Testis (tissue), 2 donors: Measurements from ENCODE around the gene SIAH2.

ENCODE experiments used
- POLR2A ChIP-seq: fragments of 450-650 bp; IDR thresholded peaks from one replicate; pipeline ENCODE4 v1.6.1; 2017; ENCODE audit warnings: antibody characterized with exemption, mild to moderate bottlenecking, moderate library complexity
- TF ChIP-seq, protein P1 (sequence below), 3 experiments: fragments of 450-650 bp in 2 of 3; fragments of 200-600 bp in 1 of 3; sonication (generic) in 1 of 3; IDR thresholded peaks; one replicate each; pipeline ENCODE4 v1.5.1; 2016 to 2019; ENCODE audit warnings: antibody characterized with exemption in 3 of 3, mild to moderate bottlenecking in 2 of 3, moderate library complexity in 1 of 3

DNA sequence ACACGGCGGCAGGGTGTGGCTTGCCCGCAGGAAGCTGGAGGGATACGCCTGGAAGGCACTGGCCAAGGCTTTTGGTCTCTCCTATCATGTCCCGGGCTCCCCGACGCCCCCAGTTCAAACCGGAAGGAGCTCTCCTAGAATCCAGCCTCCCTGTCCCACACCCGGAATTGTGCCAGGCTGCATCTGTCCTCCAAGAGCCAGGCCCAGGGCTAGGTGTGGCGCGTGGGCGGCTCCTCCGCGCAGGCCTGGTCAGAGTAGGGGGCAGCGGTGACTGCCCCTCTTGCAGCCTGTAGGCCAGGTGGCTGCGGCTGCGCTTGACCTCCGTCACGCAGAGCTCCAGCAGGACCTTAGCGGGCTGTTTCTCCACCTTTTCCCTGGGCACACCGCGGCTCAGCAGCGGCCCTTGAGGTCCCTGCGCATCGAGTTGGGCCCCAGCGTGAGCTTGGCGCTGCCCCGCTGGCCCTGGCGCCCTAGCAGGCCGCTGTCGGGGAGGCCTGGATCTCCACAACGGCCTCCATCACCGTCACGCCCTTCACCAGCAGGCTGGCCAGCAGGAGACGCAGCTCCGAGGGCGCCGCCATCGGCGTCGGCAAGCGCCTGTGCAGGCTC, 15.9 kb upstream of the SIAH2 start:
- TF ChIP-seq, protein P1, sequence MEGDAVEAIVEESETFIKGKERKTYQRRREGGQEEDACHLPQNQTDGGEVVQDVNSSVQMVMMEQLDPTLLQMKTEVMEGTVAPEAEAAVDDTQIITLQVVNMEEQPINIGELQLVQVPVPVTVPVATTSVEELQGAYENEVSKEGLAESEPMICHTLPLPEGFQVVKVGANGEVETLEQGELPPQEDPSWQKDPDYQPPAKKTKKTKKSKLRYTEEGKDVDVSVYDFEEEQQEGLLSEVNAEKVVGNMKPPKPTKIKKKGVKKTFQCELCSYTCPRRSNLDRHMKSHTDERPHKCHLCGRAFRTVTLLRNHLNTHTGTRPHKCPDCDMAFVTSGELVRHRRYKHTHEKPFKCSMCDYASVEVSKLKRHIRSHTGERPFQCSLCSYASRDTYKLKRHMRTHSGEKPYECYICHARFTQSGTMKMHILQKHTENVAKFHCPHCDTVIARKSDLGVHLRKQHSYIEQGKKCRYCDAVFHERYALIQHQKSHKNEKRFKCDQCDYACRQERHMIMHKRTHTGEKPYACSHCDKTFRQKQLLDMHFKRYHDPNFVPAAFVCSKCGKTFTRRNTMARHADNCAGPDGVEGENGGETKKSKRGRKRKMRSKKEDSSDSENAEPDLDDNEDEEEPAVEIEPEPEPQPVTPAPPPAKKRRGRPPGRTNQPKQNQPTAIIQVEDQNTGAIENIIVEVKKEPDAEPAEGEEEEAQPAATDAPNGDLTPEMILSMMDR (IDR thresholded peaks at IDR 0.05): no peak
- no peak for TF ChIP-seq POLR2A
